Thyroid gland (tissue), 4 donors: ENCODE data around the gene CUTA. TPM values are rescaled to one million over a fixed set of nuclear protein-coding genes. Genes with fewer than 3 reads are reported as not detected.

Experiments
- DNase-seq, 2 donors: peaks; one replicate each; pipeline ENCODE4 v3.0.0-alpha.2; 2019
- H3K27ac ChIP-seq, 3 donors: fragments of 200-600 bp; sonication (generic); 1 replicate in 2 of 3; 2 replicates in 1 of 3; pipeline ENCODE4 v1.5.1; 2016 to 2019; ENCODE audit warnings: mild to moderate bottlenecking in 1 of 3, moderate library complexity in 1 of 3
- H3K27me3 ChIP-seq: fragments of 200-600 bp; sonication (generic); one replicate; pipeline ENCODE4 v1.5.1; 2019
- H3K36me3 ChIP-seq, 2 donors: fragments of 200-600 bp; sonication (generic); one replicate each; pipeline ENCODE4 v1.5.1; 2016 to 2019
- H3K4me1 ChIP-seq, 2 donors: fragments of 200-600 bp; sonication (generic); one replicate each; pipeline ENCODE4 v1.5.1; 2017 to 2019
- H3K4me3 ChIP-seq, 3 donors: fragments of 200-600 bp; sonication (generic); replicated peaks in 1 of 3; 1 replicate in 2 of 3; 2 replicates in 1 of 3; pipeline ENCODE4 v1.5.1; 2016; ENCODE audit warnings: mild to moderate bottlenecking in 1 of 3
- H3K9me3 ChIP-seq: fragments of 200-600 bp; sonication (generic); one replicate; pipeline ENCODE4 v1.5.1; 2017
- POLR2A ChIP-seq, 2 donors: fragments of 450-650 bp; IDR thresholded peaks; one replicate each; pipeline ENCODE4 v1.6.1; 2017; ENCODE audit warnings: antibody characterized with exemption in 2 of 2, mild to moderate bottlenecking in 2 of 2, moderate library complexity in 1 of 2
- WGBS, 2 donors: methylation state at CpG; one replicate each; pipeline ENCODE4 v1.1.5; 2017; 5-methylcytosine and 5-hydroxymethylcytosine counted together
- intact Hi-C: fragments of 100-400 bp; cut with DNase I; formaldehyde crosslinking; loops from one replicate; pipeline ENCODE4 v1.15.1; 2023
- total RNA-seq, 4 donors: library from RNA; depleted of rRNA; stranded (reverse); fragments of >200 nt; gene quantifications; one replicate each; pipeline ENCODE4 v1.2.3, GENCODE V29; 2016
- TF ChIP-seq, protein P1 (sequence below), 6 experiments: fragments of 200-600 bp in 3 of 6; fragments of 450-650 bp in 3 of 6; sonication (generic) in 3 of 6; IDR thresholded peaks; one replicate each; pipeline ENCODE4 v1.5.1; 2016 to 2019; ENCODE audit warnings: antibody characterized with exemption in 6 of 6, mild to moderate bottlenecking in 2 of 6, inconsistent platforms in 1 of 6, moderate library complexity in 1 of 6

CUTA gene
- total RNA-seq, 4 donors from 2014 or later: 165 to 296 (median 257) TPM

DNA sequence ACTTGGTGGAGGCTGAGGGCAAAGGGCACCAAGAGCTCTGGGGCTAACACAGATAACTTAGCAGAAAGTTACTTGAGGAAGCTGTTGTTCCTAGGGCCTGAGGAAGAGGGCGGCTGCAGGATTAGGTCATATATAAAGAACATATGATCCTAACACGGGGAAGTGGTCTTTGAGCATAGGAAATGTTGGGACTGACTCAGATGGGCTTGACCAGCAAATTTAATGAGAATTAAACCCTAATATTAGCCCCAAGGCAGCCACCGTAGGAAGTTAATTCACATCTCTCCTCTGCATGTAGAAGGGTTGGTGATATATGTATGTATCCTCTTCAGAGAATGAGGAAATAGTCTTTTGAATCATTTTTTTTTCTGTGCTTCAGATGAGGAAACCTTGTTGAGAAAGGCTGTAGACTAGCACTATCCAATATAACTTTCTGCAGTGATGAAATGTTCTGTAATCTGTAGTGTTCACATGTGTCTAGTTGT, 27.3 kb upstream of the CUTA start:
- no peaks in the 10 kb centered on the region for H3K9me3 ChIP-seq
- no peak for TF ChIP-seq POLR2A (IDR thresholded peaks at IDR 0.05)
- TF ChIP-seq, protein P1, sequence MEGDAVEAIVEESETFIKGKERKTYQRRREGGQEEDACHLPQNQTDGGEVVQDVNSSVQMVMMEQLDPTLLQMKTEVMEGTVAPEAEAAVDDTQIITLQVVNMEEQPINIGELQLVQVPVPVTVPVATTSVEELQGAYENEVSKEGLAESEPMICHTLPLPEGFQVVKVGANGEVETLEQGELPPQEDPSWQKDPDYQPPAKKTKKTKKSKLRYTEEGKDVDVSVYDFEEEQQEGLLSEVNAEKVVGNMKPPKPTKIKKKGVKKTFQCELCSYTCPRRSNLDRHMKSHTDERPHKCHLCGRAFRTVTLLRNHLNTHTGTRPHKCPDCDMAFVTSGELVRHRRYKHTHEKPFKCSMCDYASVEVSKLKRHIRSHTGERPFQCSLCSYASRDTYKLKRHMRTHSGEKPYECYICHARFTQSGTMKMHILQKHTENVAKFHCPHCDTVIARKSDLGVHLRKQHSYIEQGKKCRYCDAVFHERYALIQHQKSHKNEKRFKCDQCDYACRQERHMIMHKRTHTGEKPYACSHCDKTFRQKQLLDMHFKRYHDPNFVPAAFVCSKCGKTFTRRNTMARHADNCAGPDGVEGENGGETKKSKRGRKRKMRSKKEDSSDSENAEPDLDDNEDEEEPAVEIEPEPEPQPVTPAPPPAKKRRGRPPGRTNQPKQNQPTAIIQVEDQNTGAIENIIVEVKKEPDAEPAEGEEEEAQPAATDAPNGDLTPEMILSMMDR (IDR thresholded peaks at IDR 0.05): no peak
- DNase-seq: no peak
- peaks cover 4 to 5% of the 10 kb centered on the region in 2 donors for H3K36me3 ChIP-seq
- 81 to 88% methylated on average over 3 of the region's 3 CpGs for WGBS, 2 donors
- H3K4me1 ChIP-seq: no peaks in the 10 kb centered on the region
- intact Hi-C loops: no loop called here
- no peak overlapping the region for H3K27ac ChIP-seq
- no peaks in the 10 kb centered on the region for H3K27me3 ChIP-seq
- no peak overlapping the region for H3K4me3 ChIP-seq

DNA sequence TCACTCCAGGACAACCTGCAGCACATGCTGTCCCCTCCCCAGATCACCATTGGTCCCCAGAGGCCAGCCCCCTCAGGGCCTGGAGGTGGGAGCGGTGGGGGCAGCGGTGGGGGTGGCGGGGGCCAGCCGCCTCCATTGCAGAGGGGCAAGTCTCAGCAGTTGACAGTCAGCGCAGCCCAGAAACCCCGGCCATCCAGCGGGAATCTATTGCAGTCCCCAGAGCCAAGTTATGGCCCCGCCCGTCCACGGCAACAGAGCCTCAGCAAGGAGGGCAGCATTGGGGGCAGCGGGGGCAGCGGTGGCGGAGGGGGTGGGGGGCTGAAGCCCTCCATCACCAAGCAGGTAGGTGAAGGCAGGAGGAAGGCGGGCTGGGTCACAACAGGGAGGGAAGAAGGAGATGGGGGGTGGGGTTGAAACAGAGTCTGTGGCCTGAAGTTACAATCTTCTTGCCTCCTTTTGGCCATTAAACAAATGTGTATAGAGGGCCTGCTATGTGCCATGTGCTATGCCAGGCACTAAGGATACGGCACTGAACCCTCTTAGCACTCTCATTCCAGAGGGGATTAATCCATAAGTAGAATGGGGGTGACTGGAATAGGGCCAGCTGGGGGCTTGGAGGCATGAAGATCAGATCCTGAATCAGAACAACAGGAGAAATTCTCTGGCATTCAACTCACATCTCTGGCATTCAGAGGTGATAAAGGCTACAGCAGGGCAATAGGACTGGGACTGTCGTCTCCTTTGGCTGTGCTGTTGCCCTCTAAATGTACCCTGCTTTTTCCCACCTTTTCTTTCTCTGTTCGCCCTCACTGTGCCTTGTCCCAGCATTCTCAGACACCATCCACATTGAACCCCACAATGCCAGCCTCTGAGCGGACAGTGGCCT, 26.0 kb upstream of the CUTA start:
- no peak overlapping the region for H3K4me3 ChIP-seq
- no peaks in the 10 kb centered on the region for H3K9me3 ChIP-seq
- no peak overlapping the region for H3K27ac ChIP-seq
- no peak for TF ChIP-seq POLR2A (IDR thresholded peaks at IDR 0.05)
- TF ChIP-seq, protein P1 (IDR thresholded peaks at IDR 0.05): no peak
- 93 to 98% methylated on average over 11 to 15 of the region's 18 CpGs for WGBS, 2 donors
- DNase-seq: no peak
- peaks cover 4 to 5% of the 10 kb centered on the region in 2 donors for H3K36me3 ChIP-seq
- intact Hi-C loops: no loop called here
- H3K4me1 ChIP-seq: no peaks in the 10 kb centered on the region
- no peaks in the 10 kb centered on the region for H3K27me3 ChIP-seq

DNA sequence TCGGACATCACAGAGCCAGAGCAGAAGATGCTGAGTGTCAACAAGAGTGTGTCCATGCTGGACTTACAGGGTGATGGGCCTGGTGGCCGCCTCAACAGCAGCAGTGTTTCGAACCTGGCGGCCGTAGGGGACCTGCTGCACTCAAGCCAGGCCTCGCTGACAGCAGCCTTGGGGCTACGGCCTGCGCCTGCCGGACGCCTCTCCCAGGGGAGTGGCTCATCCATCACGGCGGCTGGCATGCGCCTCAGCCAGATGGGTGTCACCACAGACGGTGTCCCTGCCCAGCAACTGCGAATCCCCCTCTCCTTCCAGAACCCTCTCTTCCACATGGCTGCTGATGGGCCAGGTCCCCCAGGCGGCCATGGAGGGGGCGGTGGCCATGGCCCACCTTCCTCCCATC, 25.1 kb upstream of the CUTA start:
- peaks cover 5 to 9% of the 10 kb centered on the region in 2 donors for H3K36me3 ChIP-seq
- no peak for DNase-seq
- no peaks in the 10 kb centered on the region for H3K4me1 ChIP-seq
- TF ChIP-seq POLR2A (IDR thresholded peaks at IDR 0.05): no peak
- TF ChIP-seq, protein P1 (IDR thresholded peaks at IDR 0.05): no peak
- no peaks in the 10 kb centered on the region for H3K9me3 ChIP-seq
- WGBS, 2 donors: 91 to 98% methylated on average over 7 to 13 of the region's 17 CpGs
- intact Hi-C loops: no loop called here
- H3K4me3 ChIP-seq: no peak overlapping the region
- no peaks in the 10 kb centered on the region for H3K27me3 ChIP-seq
- no peak overlapping the region for H3K27ac ChIP-seq

DNA sequence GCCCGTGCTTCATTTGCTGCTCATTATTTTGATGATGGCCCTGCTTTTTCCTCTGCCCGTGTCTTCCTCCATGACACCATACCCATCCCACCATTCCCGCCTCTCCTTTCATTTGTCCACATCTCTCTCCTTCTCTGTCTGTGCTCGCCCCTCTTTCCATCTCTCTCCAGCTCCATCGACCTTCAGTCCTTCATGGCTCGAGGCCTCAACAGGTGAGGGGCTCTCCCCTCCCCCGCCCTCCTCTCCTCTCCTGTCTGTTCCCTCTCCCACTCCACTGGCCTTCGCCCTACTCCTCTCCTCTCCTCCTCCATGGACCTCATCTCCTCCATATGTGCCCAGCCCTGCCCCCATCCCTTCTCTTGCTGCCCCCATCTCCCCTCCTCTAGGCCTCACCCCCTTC, 24.4 kb upstream of the CUTA start:
- no peak overlapping the region for H3K27ac ChIP-seq
- H3K36me3 ChIP-seq: peaks cover 12 to 16% of the 10 kb centered on the region in 2 donors
- no peaks in the 10 kb centered on the region for H3K27me3 ChIP-seq
- no peaks in the 10 kb centered on the region for H3K9me3 ChIP-seq
- H3K4me1 ChIP-seq: no peaks in the 10 kb centered on the region
- TF ChIP-seq, protein P1 (IDR thresholded peaks at IDR 0.05): no peak
- no peak for TF ChIP-seq POLR2A (IDR thresholded peaks at IDR 0.05)
- H3K4me3 ChIP-seq: no peak overlapping the region
- 87 to 91% methylated on average over 8 of the region's 8 CpGs for whole genome bisulfite sequencing, 2 donors
- intact Hi-C loops: no loop called here
- DNase-seq: no peak

DNA sequence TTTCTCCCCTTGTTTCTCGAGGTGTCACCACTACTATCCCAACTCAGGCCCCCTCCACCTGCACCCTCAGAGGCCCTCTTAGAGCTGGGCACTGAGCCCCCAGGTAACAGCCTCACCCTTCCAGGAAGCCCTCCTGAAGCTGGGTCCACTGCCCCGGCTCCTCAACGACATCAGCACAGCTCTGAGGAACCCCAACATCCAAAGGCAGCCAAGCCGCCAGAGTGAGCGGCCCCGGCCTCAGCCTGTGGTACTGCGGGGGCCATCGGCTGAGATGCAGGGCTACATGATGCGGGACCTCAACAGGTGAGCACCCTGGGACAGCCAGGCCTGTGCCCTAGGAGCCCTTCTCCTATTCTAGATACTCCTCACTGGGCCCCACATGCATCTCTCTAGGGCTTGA, 23.6 kb upstream of the CUTA start:
- DNase-seq: no peak
- intact Hi-C loops: no loop called here
- Histone ChIP-seq H3K36me3 (peaks cover 17 to 23% of the 10 kb centered on the region in 2 donors), H3K4me3 (no peak overlapping the region), H3K9me3 (no peaks in the 10 kb centered on the region), H3K4me1 (no peaks in the 10 kb centered on the region), H3K27ac (no peak overlapping the region), H3K27me3 (no peaks in the 10 kb centered on the region)
- 92 to 98% methylated on average over 5 to 9 of the region's 9 CpGs for WGBS, 2 donors
- TF ChIP-seq, protein P1 (IDR thresholded peaks at IDR 0.05): no peak
- TF ChIP-seq POLR2A (IDR thresholded peaks at IDR 0.05): no peak
